Stimulated activated CD8-positive, alpha-beta memory T cell treated with anti-CD3 and anti-CD28 coated beads, Interleukin-4, amount 100 ng/mL, for 48 hours (primary cell): ENCODE data around the gene TRIM40.
"Not testable (repeated sequence)": the region's sequence is repeated elsewhere in the genome, so short reads cannot be mapped to it uniquely, and the experiment has no call there.

Experiments
- DNase-seq: peaks from one replicate; pipeline ENCODE4 v3.0.0-alpha.2; 2020

TRIM40 gene

GRCh38 chr6:30165238-30165637, 29.3 kb downstream of the TRIM40 start:
- not testable (repeated sequence) for DNase-seq

- DNase-seq = peak; percentile 45
These were observed 31.2 kb downstream of the TRIM40 start for GRCh38 chr6:30167101-30167500.

- no peak for DNase-seq
These were observed 32.8 kb downstream of the TRIM40 start for GRCh38 chr6:30168741-30169140.

DNA sequence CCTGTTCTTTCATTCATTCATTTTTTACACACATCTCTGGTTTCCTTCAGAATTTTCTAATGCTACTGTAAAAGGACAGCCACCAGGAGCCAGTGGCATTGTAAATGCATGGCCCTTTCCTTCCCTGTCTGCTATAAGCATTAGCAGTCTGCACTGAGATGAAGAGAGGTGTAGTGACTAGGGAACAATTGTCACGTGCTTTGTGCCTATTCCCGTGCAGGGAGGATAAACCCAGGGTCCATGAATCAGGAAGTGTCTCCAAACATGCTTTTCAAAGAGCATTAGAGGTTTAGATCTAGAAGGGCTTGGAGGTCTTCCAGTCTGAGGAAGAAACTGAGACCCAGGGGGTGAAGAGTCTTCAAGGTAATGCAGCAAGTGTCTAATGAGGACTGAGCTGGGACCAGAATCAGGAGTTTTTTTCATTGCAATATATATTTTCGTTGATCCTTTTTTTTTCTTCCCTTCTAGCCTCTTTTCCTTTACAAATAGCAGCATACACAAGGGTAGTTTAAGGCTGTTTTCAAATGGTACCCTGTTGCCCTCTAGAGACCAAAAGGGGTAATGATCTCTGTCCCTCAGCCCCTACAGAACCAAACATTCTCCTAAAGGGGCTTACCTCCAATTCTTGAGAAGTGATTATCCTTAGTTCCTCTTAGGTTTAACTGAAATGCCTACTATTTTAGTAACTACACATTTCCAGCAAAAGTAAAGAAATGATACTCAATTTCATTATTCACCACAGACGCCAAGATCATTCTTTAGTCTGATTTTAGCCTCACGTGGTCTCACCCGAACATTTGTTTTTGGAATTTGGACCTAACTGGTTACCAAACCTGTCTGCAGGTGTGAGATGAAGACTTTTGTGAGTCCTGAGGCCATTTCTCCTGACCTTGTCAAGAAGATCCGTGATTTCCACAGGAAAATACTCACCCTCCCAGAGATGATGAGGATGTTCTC, 34.0 kb downstream of the TRIM40 start:
- DNase-seq = no peak

DNA sequence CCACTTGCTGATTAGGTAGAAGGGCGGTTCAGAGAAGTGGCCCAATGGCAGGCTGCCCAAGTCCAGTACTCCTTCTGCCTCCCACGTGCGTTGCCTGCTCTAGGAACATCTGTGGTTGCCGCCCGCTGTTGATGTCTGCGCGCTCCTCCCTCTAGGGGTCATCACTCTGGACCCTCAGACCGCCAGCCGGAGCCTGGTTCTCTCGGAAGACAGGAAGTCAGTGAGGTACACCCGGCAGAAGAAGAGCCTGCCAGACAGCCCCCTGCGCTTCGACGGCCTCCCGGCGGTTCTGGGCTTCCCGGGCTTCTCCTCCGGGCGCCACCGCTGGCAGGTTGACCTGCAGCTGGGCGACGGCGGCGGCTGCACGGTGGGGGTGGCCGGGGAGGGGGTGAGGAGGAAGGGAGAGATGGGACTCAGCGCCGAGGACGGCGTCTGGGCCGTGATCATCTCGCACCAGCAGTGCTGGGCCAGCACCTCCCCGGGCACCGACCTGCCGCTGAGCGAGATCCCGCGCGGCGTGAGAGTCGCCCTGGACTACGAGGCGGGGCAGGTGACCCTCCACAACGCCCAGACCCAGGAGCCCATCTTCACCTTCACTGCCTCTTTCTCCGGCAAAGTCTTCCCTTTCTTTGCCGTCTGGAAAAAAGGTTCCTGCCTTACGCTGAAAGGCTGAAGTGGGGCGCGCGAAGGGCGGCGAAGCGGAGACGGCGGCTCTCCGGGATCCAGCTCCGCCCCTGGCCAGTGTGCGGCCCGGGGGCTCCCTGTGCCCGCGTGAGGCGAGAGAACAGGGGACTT, 35.9 kb downstream of the TRIM40 start:
- DNase-seq = no peak

- DNase-seq = no peak
These were observed 36.7 kb downstream of the TRIM40 start for GRCh38 chr6:30172681-30173080.

- no peak for DNase-seq
These were observed 39.8 kb downstream of the TRIM40 start for GRCh38 chr6:30175765-30176164.

- no peak for DNase-seq
These were observed 42.9 kb downstream of the TRIM40 start for GRCh38 chr6:30178837-30179236.

DNA sequence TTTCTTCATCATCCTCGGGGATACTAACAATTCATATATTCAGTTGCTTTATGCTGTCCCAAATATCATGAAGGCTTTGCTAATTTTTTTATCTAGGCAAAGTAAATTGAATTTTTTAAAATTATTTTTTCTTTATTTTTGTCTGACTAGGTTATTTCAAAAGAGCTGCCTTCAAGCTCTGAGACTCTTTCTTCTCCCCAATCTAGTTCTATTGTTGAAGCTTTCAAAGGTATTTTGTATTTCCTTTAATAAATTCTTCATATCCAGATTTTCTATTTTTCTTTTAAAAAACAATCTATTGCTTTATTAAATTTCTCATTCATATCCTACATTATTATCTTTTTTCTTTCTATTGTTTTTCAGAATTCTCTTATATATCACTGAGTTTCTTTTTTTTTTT, 44.2 kb downstream of the TRIM40 start:
- DNase-seq = no peak

DNA sequence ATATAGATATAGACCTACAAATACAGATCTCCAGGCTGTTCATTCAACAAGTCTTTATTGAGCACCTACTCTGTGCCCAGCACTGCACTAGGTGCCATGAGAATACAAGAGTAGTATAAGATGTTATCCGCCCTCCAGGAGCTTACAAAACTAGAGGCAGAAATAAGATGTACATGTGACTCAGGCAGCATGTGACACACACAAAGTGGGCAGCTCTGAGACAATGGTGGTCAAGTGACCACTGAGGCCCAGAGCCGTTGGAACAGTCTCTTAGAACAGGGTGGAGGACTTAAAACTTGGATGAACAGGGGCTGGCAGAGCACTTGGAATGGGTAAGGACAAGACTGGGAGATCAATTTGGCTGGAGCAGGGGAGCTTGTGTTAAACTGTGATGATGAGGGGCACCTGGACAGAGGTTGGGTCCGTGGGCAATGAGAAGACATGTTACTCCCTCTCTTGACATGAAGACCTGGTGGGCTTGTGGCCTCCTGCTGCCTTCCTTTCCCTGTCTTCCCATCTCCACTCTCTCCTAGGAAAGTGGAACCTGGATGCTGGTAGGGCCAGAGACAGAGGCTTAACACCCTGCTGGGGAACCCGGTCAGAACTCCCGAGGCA, 48.6 kb downstream of the TRIM40 start:
- DNase-seq = no peak

- DNase-seq = no peak
These were observed 50.0 kb downstream of the TRIM40 start for GRCh38 chr6:30185846-30186484.

- no peak for DNase-seq
These were observed 52.6 kb downstream of the TRIM40 start for GRCh38 chr6:30188541-30188940.

- no peak for DNase-seq
These were observed 56.1 kb downstream of the TRIM40 start for GRCh38 chr6:30192076-30192475.

DNA sequence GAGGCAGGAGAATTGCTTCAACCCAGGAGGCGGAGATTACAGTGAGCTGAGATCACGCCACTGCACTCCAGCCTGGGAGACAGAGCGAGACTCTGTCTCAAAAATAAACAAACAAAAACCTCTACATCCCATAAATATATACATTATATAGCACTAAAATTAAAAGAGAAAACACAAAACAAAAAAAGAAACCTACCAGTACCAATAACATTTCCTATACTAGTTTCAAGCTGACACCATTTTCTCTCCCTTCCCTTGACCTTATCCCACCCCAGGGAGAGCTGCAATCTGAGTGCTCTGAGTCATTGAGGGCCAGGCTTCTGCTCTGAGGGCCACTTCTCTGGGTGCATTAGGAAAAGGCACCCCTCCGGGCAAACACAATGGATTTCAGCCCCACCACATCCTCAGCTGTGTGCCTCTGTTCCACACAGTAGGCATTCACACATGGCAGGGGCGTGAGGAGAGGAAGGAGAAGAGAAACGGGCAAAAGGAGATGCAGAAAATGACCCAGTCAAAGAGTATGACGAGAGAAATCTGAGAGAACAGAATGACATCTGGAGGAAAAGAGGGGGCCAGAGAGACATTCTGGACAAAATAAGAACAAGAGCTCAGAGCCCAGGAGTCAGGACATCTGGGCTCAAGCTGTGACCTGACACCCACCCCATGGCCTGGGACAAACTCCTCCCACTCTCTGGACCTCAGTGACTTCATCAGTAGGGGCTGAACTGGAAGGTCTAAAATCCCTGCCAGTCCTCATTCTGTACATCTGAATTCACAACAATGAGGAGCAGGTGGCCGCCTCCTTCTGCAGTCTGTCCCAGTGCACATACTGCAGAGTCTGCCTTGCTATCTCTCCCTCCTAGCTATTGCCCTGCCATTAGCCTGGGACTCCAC, 59.1 kb downstream of the TRIM40 start:
- DNase-seq = no peak

DNA sequence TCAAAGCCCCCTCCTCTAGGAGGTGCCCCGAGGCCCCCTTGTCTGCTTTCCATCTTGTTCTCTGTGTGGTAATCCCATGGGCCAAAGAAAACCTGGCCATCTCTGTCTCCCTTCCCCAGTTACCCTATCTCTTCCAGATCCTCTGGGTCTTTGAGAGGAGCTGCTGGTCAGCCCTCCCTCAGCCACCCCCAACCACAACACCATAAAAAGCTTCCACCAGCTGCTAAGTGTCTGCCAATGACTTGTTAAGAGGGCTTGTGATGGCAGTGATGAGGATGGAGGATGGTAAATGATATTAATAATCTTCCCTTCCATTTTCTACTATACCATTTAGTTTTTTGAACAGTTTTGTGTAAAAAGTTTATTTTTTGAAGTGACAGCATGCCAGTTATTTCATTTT, 60.0 kb downstream of the TRIM40 start:
- DNase-seq = no peak

DNA sequence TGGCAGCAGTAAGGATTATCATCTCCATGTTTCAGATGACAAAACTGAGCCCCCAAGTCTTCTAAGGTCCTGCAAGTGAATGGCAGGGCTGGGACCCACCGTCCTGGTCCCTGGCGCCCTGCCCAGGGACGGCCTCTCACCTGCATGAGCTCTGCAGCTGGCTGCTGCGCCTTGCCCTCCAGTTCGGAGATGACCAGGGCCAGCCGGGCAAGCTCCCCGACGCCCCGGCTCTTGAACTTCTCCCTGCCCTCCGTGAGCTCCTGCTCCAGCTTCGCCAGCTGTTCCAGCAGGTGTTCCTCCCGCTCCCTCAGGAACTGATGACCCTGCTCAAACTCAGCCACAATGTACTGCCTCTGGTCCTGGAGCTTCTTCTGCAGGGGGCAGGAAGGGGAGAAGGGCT, 60.4 kb downstream of the TRIM40 start:
- DNase-seq = no peak
